Sigmoid colon (tissue), 4 donors: Measurements from ENCODE around the gene DPH5.

ENCODE experiments used
- CTCF ChIP-seq, 4 experiments: fragments of 450-650 bp in 3 of 4; fragments of 200-600 bp in 1 of 4; IDR thresholded peaks; one replicate each; pipeline ENCODE4 v1.5.1; 2016 to 2019; ENCODE audit warnings: antibody characterized with exemption in 4 of 4, mild to moderate bottlenecking in 3 of 4, moderate library complexity in 2 of 4
- EP300 ChIP-seq, 4 donors: sonication (generic); formaldehyde crosslinking; IDR thresholded peaks; one replicate each; pipeline ENCODE4 v1.6.1; 2017; ENCODE audit warnings: antibody characterized with exemption in 4 of 4
- POLR2A ChIP-seq, 2 donors: fragments of 450-650 bp; IDR thresholded peaks; one replicate each; pipeline ENCODE4 v1.6.1; 2016; ENCODE audit warnings: antibody characterized with exemption in 2 of 2, mild to moderate bottlenecking in 2 of 2, moderate library complexity in 2 of 2

- TF ChIP-seq POLR2A (IDR thresholded peaks at IDR 0.05) (no peak), CTCF (IDR thresholded peaks at IDR 0.05) (no peak), EP300 (IDR thresholded peaks at IDR 0.05) (no peak)
These were observed 26.4 kb upstream of the DPH5 start for GRCh38 chr1:101051688-101052638.
